Activated CD8-positive, alpha-beta memory T cell treated with anti-CD3 and anti-CD28 coated beads, Interleukin-2, amount 10 ng/mL, durations not matched to agents 7 days and 5 days (primary cell): ENCODE data around the gene MAB21L4. TPM values are rescaled to one million over a fixed set of nuclear protein-coding genes. Genes with fewer than 3 reads are reported as not detected.

ENCODE experiments used
- ATAC-seq: fragments of 150-1000 bp; cut with Tn5 transposase; one replicate; pipeline ENCODE4 v1.10.0; 2021; ENCODE audit warnings: moderate library complexity
- CTCF ChIA-PET: fragments of 350-600 bp; sonication (Branson Sonifier 250); formaldehyde crosslinking; loops from one replicate; lab custom pipeline; 2021; ENCODE audit warnings: antibody characterized with exemption; lab: Charles Lee
- DNase-seq: peaks from one replicate; pipeline ENCODE4 v3.0.0-alpha.2; 2020
- H3K27ac Mint-ChIP-seq: one replicate; pipeline ENCODE4 v1.8.0; 2021; ENCODE audit warnings: mild to moderate bottlenecking, mixed read lengths
- H3K27me3 Mint-ChIP-seq: one replicate; pipeline ENCODE4 v1.8.0; 2021; ENCODE audit warnings: mixed read lengths
- H3K36me3 Mint-ChIP-seq: one replicate; pipeline ENCODE4 v1.8.0; 2021; ENCODE audit warnings: mild to moderate bottlenecking, mixed read lengths
- H3K4me1 Mint-ChIP-seq: one replicate; pipeline ENCODE4 v1.8.0; 2021; ENCODE audit warnings: mixed read lengths
- H3K4me3 Mint-ChIP-seq: one replicate; pipeline ENCODE4 v1.8.0; 2021; ENCODE audit warnings: mild to moderate bottlenecking, moderate library complexity, mixed read lengths
- H3K9me3 Mint-ChIP-seq: one replicate; pipeline ENCODE4 v1.8.0; 2022; ENCODE audit warnings: low read depth, mixed read lengths
- total RNA-seq, 2 experiments: library from RNA; stranded (reverse); gene quantifications; one replicate each; pipeline ENCODE4 v1.2.3, GENCODE V29; 2021

MAB21L4 gene
- total RNA-seq, 2 experiments from 2014 or later, result not detected

DNA sequence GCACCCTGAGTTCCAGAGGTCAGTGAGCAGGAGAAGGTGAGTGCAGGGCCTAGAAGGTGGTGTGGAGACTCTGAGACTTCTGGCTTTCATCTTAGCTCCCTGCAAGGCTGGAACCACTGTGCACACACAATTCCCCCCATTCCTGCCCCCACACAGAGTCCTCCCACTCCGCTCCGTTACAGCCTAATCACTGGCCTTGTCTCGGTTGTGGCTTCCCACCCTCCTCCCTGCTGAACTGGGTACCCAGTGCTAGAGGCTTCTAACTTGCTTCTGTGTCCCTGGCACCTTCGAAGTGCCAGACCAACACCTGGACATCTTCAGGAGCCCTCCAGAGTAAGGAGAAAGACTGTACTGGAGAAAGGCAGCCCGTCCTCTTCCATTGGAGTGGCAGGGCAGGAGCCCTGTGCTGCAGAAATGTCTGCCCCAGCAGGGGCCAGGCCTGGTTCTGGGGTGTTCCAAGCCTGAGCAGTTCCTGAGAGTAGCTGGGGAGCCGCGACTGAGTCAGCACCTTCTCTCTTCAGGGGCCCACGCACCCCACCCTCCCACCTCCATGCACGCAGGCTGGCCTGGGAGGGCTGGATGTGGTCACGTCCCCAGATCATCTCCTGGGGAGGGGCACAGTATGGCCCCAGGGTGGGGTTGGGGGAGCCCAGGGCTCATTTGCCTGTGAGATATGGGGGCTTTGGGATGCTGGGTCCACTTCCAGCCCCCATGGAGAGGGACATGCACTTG lies 33.6 kb upstream of the MAB21L4 start:
- Mint-ChIP-seq H3K4me1 (no peaks in the 10 kb centered on the region), H3K36me3 (no peaks in the 10 kb centered on the region)
- DNase-seq, result no peak

DNA sequence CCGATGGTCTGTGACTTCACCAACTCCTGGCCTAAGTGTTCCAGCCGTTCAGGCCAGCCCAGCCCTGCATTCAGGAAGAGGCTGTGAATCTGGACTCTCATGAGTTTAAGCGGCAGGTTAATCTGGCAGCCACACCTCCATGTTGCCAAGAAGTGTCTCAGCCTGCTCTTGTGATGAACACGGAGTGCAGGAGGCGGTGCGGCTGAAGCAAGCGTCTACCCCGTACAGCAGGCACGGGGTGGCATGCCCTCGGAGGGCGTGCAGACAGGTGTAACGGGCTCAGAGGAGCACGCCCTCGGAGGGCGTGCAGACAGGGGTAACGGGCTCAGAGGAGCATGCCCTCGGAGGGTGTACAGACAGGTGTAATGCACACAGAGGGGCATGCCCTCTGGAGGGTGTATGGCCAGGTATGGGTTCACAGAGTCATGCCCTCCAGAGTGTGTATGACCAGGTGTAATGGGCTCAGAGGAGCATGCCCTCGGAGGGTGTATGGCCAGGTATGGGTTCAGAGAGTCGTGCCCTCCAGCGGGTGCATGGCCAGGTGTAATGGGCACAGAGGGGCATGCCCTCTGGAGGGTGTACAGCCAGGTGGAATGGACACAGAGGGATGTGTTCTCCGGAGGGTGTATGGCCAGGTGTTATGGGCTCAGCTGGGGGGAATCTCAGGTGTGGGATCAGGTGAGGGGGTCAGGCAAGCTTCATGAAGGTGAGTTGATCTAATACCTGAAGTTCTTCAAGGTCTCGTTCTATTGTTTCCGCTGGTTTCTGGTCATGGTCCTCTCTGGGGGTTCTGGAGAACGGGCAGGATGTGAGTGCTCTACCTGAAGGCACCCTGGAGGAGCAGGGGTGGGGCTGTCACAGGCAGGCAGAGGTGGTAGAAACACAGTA lies 32.8 kb upstream of the MAB21L4 start:
- ATAC-seq (no peak), DNase-seq (no peak)
- CTCF ChIA-PET, result interaction anchor here (1.5 kb wide), 1 partner anchor 14 kb away, joined by 3 read pairs; no protein-coding TSS in a partner anchor
- H3K36me3 Mint-ChIP-seq, result no peaks in the 10 kb centered on the region
- no peak overlapping the region for H3K27ac Mint-ChIP-seq
- no peaks in the 10 kb centered on the region for H3K27me3 Mint-ChIP-seq
- no peaks in the 10 kb centered on the region for H3K4me1 Mint-ChIP-seq
- H3K4me3 Mint-ChIP-seq, result no peak overlapping the region
- no peaks in the 10 kb centered on the region for H3K9me3 Mint-ChIP-seq

More for the DNA sequence above, 33.6 kb upstream of the MAB21L4 start:
- Mint-ChIP-seq H3K9me3 (no peaks in the 10 kb centered on the region), H3K27me3 (no peaks in the 10 kb centered on the region), H3K4me3 (no peak overlapping the region), H3K27ac (no peak overlapping the region)
- CTCF ChIA-PET, result no interaction called here
- no peak for ATAC-seq

DNA sequence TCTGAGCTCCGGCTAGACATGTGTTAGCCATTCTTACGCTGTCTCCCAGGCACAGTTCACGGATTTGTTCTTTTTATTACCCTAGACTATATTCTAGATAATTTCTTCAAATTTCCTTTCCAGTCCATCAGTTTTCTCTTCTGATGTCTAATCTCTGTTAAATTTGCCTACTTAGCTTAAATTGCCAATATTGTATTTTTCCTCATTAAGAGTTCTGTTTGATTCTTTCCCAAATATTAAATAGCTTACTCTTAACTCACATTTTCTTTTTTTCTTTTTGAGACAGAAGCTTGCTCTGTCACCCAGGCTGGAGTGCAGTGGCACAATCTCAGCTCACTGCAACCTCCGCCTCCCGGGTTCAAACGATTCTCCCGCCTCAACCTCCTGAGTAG lies 31.4 kb upstream of the MAB21L4 start:
- no peaks in the 10 kb centered on the region for H3K27me3 Mint-ChIP-seq
- no peaks in the 10 kb centered on the region for H3K36me3 Mint-ChIP-seq
- no peak overlapping the region for H3K4me3 Mint-ChIP-seq
- ATAC-seq (no peak), DNase-seq (no peak)
- no peaks in the 10 kb centered on the region for H3K9me3 Mint-ChIP-seq
- no peak overlapping the region for H3K27ac Mint-ChIP-seq
- H3K4me1 Mint-ChIP-seq, result no peaks in the 10 kb centered on the region
- CTCF ChIA-PET, result interaction anchor here (1.0 kb wide), 1 partner anchor 54 kb away, joined by 3 read pairs; no protein-coding TSS in a partner anchor

DNA sequence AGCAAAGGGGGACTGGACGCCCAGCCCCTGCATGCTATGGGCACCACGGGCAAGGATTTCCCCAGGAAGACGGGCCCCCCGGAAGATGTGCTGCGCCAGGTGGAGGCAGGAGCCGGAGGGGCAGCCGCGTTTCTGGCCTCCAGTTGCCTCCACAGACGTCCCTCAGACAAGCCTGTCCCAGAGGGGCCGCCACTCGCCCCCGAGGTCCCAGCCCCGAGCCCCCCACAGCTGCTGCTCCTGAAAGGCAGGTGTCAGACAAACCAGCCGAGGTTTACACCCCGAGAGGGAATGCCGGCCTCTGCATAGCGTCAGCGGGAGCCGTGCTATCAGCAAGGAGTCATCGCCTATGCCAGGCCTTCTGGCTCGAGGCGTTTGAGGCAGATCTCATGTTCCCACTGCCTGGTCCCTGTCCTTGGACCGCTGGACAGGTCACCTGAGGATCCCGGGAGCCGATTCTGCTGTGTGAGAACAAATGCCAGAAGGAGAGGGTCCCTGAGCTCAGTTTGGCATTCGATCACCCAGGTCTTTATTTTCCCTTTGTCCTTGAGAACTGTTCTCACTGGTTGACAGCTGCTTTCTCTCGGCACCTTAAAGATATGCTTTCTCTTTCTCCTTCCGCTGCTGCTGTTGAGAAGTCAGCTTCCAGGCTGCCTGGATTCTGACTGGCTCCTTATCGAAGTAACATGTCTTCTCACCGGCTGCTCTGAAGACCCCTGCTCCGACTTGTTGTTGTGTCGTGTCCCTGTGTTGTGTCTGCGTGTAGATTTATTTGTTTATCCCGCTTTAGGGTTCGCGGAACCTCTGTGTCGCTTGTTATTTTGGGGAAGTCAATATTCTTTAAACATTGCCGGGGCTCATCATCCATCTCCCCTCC lies 30.8 kb upstream of the MAB21L4 start:
- H3K27ac Mint-ChIP-seq, result no peak overlapping the region
- no peaks in the 10 kb centered on the region for H3K36me3 Mint-ChIP-seq
- H3K27me3 Mint-ChIP-seq, result no peaks in the 10 kb centered on the region
- ATAC-seq (no peak), DNase-seq (no peak)
- H3K9me3 Mint-ChIP-seq, result no peaks in the 10 kb centered on the region
- H3K4me3 Mint-ChIP-seq, result no peak overlapping the region
- no peaks in the 10 kb centered on the region for H3K4me1 Mint-ChIP-seq
- CTCF ChIA-PET, result interaction anchor here (1.0 to 1.4 kb wide), 2 partner anchors 13 to 55 kb away, joined by 3 to 4 read pairs; no protein-coding TSS in a partner anchor

DNA sequence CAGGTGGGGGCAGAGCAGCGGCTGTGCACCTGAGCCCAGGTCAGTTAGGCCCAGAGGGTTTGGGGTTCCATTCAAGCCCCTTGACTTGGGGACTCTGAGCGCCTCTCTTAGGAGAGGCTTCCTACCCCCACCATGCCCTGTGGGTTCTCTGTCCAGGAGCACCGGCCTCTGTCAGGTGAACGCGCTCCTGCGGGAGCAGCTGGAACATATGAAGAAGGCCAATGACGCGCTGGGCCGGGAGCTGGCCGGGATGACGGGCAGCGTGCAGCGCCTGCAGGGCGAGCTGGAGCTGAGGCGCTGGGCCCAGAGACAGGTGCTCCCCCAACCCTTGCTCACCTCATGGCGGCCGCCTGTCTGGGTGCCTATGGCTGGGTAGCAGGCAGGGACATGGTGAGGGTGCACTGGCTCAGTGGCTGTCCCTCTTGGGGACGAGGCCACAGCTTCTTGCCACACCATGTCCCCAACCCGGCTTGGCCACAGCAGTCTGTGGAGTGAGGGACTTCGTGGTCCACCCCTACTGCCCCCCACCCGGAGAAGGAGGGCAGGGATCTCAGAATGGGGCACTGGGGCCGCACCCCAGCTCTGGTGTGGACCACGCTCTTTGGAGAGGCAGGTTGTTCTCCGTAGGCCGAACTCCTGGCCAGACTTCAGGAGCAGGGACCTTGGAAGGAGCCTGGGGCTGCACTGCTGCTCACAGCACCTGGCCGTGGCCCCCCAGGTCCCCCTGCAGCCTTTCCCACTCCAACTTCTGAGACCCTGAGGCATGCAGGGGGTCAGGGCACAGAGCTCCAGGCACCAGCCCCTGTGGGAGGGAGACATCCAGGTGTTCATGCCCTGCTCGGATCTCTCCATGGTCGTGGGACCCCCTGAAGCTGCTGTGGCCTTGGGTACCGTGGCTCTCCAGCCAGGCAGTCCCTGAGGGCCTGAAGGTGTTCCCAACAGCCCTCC lies 29.9 kb upstream of the MAB21L4 start:
- H3K27me3 Mint-ChIP-seq, result no peaks in the 10 kb centered on the region
- CTCF ChIA-PET, result interaction anchor here (1.4 kb wide), 1 partner anchor 13 kb away, joined by 4 read pairs; no protein-coding TSS in a partner anchor
- H3K4me3 Mint-ChIP-seq, result no peak overlapping the region
- ATAC-seq (no peak), DNase-seq (no peak)
- no peaks in the 10 kb centered on the region for H3K4me1 Mint-ChIP-seq
- no peak overlapping the region for H3K27ac Mint-ChIP-seq
- H3K36me3 Mint-ChIP-seq, result no peaks in the 10 kb centered on the region
- H3K9me3 Mint-ChIP-seq, result no peaks in the 10 kb centered on the region

DNA sequence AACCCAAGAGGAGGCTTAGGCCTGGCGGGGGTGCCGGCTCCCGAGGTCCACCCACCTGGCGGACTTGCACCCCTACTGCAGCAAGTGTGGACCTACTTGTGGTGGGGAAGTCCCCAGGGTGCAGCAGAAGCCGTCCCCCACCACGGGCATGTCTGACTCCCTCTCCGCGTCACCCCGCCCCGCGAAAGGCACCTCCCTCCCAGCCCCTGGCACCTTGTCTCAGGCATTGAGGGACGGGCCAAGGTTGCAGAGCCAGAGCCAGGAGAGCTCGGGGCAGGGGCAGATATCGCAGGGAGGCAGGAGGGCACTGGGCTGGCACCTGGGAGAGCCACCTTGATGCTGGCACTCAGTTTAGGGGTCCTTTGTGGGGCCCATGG lies 29.2 kb upstream of the MAB21L4 start:
- DNase-seq, result no peak
- no peaks in the 10 kb centered on the region for H3K4me1 Mint-ChIP-seq
- no peaks in the 10 kb centered on the region for H3K9me3 Mint-ChIP-seq
- no peak for ATAC-seq
- no peak overlapping the region for H3K27ac Mint-ChIP-seq
- H3K4me3 Mint-ChIP-seq, result no peak overlapping the region
- CTCF ChIA-PET, result interaction anchor here (1.4 kb wide), 1 partner anchor 12 kb away, joined by 4 read pairs; no protein-coding TSS in a partner anchor
- no peaks in the 10 kb centered on the region for H3K27me3 Mint-ChIP-seq
- no peaks in the 10 kb centered on the region for H3K36me3 Mint-ChIP-seq

DNA sequence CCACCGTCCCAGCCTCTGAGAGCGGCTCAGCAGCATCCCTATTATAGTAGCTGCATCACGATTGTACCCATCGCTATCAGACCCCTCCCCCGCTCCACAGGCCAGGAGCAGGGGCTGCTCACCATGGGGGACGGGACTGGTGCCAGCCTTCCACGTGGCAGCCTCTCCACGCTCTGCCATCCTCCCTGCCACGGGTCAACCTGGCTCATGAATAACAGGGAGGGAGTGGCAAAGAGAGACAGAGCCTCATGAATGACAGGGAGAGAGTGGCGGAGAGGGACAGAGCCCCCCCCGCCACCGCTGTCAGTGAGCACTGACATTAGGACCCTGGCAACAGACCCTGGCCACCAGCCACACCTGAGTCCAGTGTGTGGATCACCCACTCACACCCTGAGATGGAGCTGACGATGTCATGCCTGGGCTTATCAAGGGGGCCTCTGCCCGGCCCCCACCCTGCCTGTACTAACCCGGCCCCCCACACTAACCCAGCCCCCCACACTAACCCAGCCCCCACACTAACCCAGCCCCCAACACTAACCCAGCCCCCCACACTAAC lies 27.1 kb upstream of the MAB21L4 start:
- Mint-ChIP-seq H3K27me3 (no peaks in the 10 kb centered on the region), H3K27ac (no peak overlapping the region), H3K4me1 (no peaks in the 10 kb centered on the region), H3K4me3 (no peak overlapping the region), H3K9me3 (no peaks in the 10 kb centered on the region), H3K36me3 (no peaks in the 10 kb centered on the region)
- CTCF ChIA-PET, result interaction anchor here (1.2 kb wide), 1 partner anchor 9 kb away, joined by 3 read pairs; no protein-coding TSS in a partner anchor
- ATAC-seq (no peak), DNase-seq (no peak)

DNA sequence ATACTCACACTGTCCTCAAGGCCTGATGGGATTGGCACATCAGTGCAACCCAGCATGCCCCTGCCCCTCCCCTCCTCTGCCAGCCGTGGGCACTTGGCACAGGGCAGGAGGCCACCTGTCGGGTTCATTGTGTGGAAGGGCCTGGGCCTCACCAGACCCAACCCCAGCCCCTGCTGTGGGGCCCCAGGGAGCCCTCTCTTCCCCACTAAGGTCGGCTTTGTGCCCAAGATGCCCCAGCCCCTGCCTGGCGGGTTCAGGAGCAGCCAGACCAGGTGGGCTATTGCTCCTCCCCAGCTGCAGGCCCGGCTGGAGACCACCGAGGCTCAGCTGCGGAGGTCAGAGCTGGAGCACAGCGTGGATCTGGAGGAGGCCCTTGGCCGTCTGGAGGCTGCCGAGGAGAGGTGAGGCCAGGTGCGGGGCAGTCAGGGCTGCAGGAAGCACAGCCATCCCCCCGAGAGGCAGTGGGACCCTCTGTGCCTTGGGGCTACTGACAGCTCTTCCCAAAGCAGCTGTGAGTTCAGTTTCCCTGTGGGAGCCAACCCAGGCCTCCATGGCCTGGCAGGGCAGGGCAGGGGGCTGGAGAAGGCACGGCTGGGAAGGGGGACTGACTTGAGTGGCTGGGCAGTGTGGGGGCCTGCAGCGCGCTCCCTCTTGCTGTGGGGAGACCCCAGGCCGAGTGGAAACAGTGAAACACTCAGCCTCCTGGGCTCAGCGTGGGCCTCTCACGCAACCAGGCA lies 26.5 kb upstream of the MAB21L4 start:
- DNase-seq, result no peak
- ATAC-seq, result no peak

DNA sequence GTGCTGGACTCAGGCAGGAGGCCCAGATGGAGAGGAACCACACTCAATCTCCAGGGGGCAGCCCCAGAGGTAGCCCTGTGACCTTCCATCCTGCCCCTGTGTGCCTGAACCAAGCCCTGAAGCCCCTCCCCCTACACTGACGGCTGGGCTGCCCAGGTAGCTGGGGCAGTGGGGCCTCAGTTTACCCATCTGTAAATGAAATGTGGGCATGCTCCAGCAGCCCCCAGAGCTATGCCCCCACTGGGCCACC lies 26.0 kb upstream of the MAB21L4 start:
- Mint-ChIP-seq H3K27me3 (peaks cover 4% of the 10 kb centered on the region), H3K4me3 (no peak overlapping the region), H3K9me3 (no peaks in the 10 kb centered on the region), H3K27ac (no peak overlapping the region), H3K4me1 (no peaks in the 10 kb centered on the region), H3K36me3 (no peaks in the 10 kb centered on the region)
- CTCF ChIA-PET, result no interaction called here
- no peak for DNase-seq
- no peak for ATAC-seq

More for the DNA sequence above, 26.5 kb upstream of the MAB21L4 start:
- no peak overlapping the region for H3K27ac Mint-ChIP-seq
- H3K27me3 Mint-ChIP-seq, result no peaks in the 10 kb centered on the region
- no peaks in the 10 kb centered on the region for H3K9me3 Mint-ChIP-seq
- H3K4me1 Mint-ChIP-seq, result no peaks in the 10 kb centered on the region
- no peaks in the 10 kb centered on the region for H3K36me3 Mint-ChIP-seq
- CTCF ChIA-PET, result interaction anchor here (1.2 kb wide), 1 partner anchor 8 kb away, joined by 3 read pairs; no protein-coding TSS in a partner anchor
- H3K4me3 Mint-ChIP-seq, result no peak overlapping the region

DNA sequence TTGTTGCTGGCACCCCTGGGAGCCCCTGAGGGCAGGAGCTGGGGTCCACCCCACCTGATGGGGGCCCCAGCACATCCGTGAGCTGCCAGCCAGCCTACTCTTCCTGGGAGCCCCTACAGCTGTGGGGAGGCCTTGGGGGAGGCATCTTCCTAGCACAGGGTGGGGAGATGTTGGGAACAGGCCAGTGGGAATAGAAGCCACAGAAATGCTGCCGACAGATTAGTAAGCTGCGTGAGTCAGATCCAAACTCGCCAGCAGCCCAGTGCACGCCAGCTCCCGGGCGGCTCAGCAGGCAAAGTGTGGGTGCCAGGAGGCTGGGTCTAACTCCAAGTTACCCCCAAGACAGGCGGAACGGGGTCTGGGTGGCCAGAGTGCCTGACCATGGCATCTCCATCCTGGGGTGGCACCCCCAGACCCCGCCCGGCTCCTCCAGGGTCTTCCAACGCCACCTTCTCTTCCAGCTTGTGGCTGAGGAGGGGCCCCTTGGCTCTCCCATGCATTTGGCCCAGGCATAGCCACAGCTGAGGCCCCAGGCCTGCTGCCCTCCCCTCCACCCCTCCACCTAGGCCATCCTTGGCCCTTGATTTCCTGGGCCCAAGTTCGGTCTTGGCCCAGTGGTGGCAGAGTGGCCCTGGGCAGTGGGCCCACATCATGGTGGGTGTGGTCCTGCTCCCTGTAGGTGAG lies 25.5 kb upstream of the MAB21L4 start:
- Mint-ChIP-seq H3K27me3 (peaks cover 4% of the 10 kb centered on the region), H3K4me1 (no peaks in the 10 kb centered on the region), H3K4me3 (no peak overlapping the region), H3K36me3 (no peaks in the 10 kb centered on the region), H3K27ac (no peak overlapping the region), H3K9me3 (no peaks in the 10 kb centered on the region)
- no peak for ATAC-seq
- DNase-seq, result no peak
- CTCF ChIA-PET, result no interaction called here

DNA sequence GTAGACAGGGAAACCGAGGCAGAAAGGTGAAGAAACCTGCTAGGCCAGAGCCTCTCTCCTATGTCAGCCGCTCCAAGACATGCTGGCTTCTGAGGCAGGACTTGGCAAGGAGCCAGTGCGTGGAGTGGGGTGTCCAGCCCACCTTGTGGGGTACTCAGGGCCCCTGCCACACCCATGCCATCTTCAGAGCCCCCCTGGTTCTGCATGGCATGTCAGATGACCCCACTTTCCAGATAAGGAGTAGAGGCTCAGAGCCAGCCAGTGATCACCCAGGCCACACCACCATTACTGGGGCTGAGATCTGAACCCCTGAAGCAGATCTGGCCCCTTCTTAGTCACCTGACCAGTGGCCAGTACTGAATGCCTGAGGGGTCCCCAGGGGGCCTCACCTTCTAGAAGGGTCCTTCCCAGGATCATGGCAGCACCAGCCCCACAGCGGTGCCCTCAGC lies 24.9 kb upstream of the MAB21L4 start:
- CTCF ChIA-PET, result no interaction called here
- Mint-ChIP-seq H3K27ac (no peak overlapping the region), H3K36me3 (no peaks in the 10 kb centered on the region), H3K4me3 (no peak overlapping the region), H3K9me3 (no peaks in the 10 kb centered on the region), H3K27me3 (peaks cover 4% of the 10 kb centered on the region), H3K4me1 (no peaks in the 10 kb centered on the region)
- ATAC-seq, result no peak
- DNase-seq, result no peak
